ENCODE data around the gene ENG. TPM values are rescaled to one million over a fixed set of nuclear protein-coding genes. Genes with fewer than 3 reads are reported as not detected.

Gene ENG
- total RNA-seq, 1 donor: 60.8 TPM

- H3K27me3 ChIP-seq (ENCODE audit: insufficient read depth, low read length): peaks cover 4% of the 10 kb centered on the region
- peaks cover 11% of the 10 kb centered on the region for H3K4me1 ChIP-seq (ENCODE audit: insufficient read depth, low read length)
- peaks cover 3% of the 10 kb centered on the region for H4K20me1 ChIP-seq (ENCODE audit: insufficient read depth, low read length)
- no peaks in the 10 kb centered on the region for H3K79me2 ChIP-seq (ENCODE audit: insufficient read depth, low read length)
- no peak overlapping the region for H2AFZ ChIP-seq (ENCODE audit: low read length)
- H3K9me3 ChIP-seq (ENCODE audit: low read depth, low read length): no peaks in the 10 kb centered on the region
- no peak overlapping the region for H3K27ac ChIP-seq (ENCODE audit: low read depth, low read length)
- H3K4me2 ChIP-seq (ENCODE audit: insufficient read depth, low read length): no peak overlapping the region
- H3K36me3 ChIP-seq (ENCODE audit: insufficient read depth, low read length): no peaks in the 10 kb centered on the region
- no peak for TF ChIP-seq CTCF (IDR thresholded peaks at IDR 0.05; ENCODE audit: extremely low read depth, low read depth, low read length)
- no peak for DNase-seq (ENCODE audit: insufficient read length, low spot score, missing footprints)
- no peak overlapping the region for H3K4me3 ChIP-seq (ENCODE audit: insufficient read depth, low read length)
Measured at GRCh38 chr9:127769101-127769500, 85.4 kb downstream of the ENG start.

- no peak overlapping the region for H3K4me2 ChIP-seq (ENCODE audit: insufficient read depth, low read length)
- no peak for DNase-seq (ENCODE audit: insufficient read length, low spot score, missing footprints)
- H2AFZ ChIP-seq (ENCODE audit: low read length): no peak overlapping the region
- no peaks in the 10 kb centered on the region for H3K79me2 ChIP-seq (ENCODE audit: insufficient read depth, low read length)
- no peaks in the 10 kb centered on the region for H3K36me3 ChIP-seq (ENCODE audit: insufficient read depth, low read length)
- TF ChIP-seq CTCF (IDR thresholded peaks at IDR 0.05; ENCODE audit: extremely low read depth, low read depth, low read length): no peak
- H4K20me1 ChIP-seq (ENCODE audit: insufficient read depth, low read length): peaks cover 3% of the 10 kb centered on the region
- H3K4me1 ChIP-seq (ENCODE audit: insufficient read depth, low read length): peaks cover 11% of the 10 kb centered on the region
- no peak overlapping the region for H3K4me3 ChIP-seq (ENCODE audit: insufficient read depth, low read length)
- no peaks in the 10 kb centered on the region for H3K9me3 ChIP-seq (ENCODE audit: low read depth, low read length)
- H3K27me3 ChIP-seq (ENCODE audit: insufficient read depth, low read length): peaks cover 4% of the 10 kb centered on the region
- no peak overlapping the region for H3K27ac ChIP-seq (ENCODE audit: low read depth, low read length)
Measured at GRCh38 chr9:127768698-127769097, 85.8 kb downstream of the ENG start.

- Histone ChIP-seq H3K9me3 (ENCODE audit: low read depth, low read length) (no peaks in the 10 kb centered on the region), H4K20me1 (ENCODE audit: insufficient read depth, low read length) (peaks cover 3% of the 10 kb centered on the region), H3K27ac (ENCODE audit: low read depth, low read length) (no peak overlapping the region), H3K36me3 (ENCODE audit: insufficient read depth, low read length) (no peaks in the 10 kb centered on the region), H3K4me1 (ENCODE audit: insufficient read depth, low read length) (peaks cover 11% of the 10 kb centered on the region), H3K4me3 (ENCODE audit: insufficient read depth, low read length) (no peak overlapping the region), H2AFZ (ENCODE audit: low read length) (no peak overlapping the region), H3K27me3 (ENCODE audit: insufficient read depth, low read length) (peaks cover 4% of the 10 kb centered on the region), H3K79me2 (ENCODE audit: insufficient read depth, low read length) (no peaks in the 10 kb centered on the region), H3K4me2 (ENCODE audit: insufficient read depth, low read length) (no peak overlapping the region)
- no peak for DNase-seq (ENCODE audit: insufficient read length, low spot score, missing footprints)
- no peak for TF ChIP-seq CTCF (IDR thresholded peaks at IDR 0.05; ENCODE audit: extremely low read depth, low read depth, low read length)
Measured at GRCh38 chr9:127767909-127768331, 86.5 kb downstream of the ENG start.

- Histone ChIP-seq H4K20me1 (ENCODE audit: insufficient read depth, low read length) (peaks cover 3% of the 10 kb centered on the region), H3K27ac (ENCODE audit: low read depth, low read length) (no peak overlapping the region), H3K4me3 (ENCODE audit: insufficient read depth, low read length) (no peak overlapping the region), H3K4me1 (ENCODE audit: insufficient read depth, low read length) (peaks cover 11% of the 10 kb centered on the region), H3K79me2 (ENCODE audit: insufficient read depth, low read length) (no peaks in the 10 kb centered on the region), H2AFZ (ENCODE audit: low read length) (no peak overlapping the region), H3K4me2 (ENCODE audit: insufficient read depth, low read length) (no peak overlapping the region), H3K36me3 (ENCODE audit: insufficient read depth, low read length) (no peaks in the 10 kb centered on the region), H3K27me3 (ENCODE audit: insufficient read depth, low read length) (peaks cover 2% of the 10 kb centered on the region), H3K9me3 (ENCODE audit: low read depth, low read length) (no peaks in the 10 kb centered on the region)
- DNase-seq (ENCODE audit: insufficient read length, low spot score, missing footprints): peak; percentile 44
- no peak for TF ChIP-seq CTCF (IDR thresholded peaks at IDR 0.05; ENCODE audit: extremely low read depth, low read depth, low read length)
Measured at GRCh38 chr9:127767410-127767809, 87.0 kb downstream of the ENG start.
